NCI-H2196 treated with DMSO at 0.1 percent for 48 hours (cell line): ENCODE data around the gene DPYSL3.
"Not testable (repeated sequence)": the region's sequence is repeated elsewhere in the genome, so short reads cannot be mapped to it uniquely, and the experiment has no call there.

Source experiments
- DNase-seq: peaks from one replicate; lab custom pipeline; 2025; ENCODE audit not compliant: unreplicated experiment; lab: John Stamatoyannopoulos, UW

DPYSL3 gene

DNA sequence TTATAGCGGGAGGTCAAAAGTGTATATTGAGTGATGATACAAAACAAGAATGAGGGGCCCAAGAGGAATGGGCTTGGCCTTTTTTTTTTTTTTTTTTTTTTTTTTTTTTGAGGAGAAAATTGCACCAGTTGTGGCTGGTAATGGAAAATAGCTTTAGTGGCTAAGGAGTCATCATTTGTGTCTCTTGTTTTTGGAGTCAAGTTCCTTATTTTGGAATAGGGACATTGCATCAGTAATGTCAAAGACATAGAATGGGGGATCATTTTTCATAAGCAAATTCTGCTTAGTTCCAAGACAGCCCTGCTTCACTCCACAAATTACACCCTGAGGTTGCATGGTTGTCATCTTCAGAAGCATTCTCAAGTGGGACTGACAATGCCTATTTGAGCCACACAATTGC lies 137.7 kb downstream of the DPYSL3 start:
- no peak for DNase-seq

- no peak for DNase-seq
Measured at GRCh38 chr5:147371290-147371689, 138.6 kb downstream of the DPYSL3 start.

- peak; percentile 32 for DNase-seq
Measured at GRCh38 chr5:147369742-147370374, 140.0 kb downstream of the DPYSL3 start.

DNA sequence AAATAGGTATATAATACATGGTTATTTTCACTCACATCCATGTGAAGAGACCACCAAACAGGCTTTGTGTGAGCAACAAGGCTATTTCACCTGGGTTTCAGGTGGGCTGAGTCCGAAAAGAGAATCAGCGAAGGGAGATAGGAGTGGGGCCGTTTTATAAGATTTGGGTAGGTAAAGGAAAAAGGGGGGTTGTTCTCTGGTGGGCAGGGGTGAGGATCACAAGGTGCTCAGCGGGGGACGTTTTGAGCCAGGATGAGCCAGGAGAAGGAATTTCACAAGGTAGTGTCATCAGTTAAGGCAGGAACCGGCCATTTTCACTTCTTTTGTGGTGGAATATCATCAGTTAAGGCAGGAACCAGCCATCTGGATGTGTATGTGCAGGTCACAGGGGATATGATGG lies 142.5 kb downstream of the DPYSL3 start:
- DNase-seq: not testable (repeated sequence)

- DNase-seq: no peak
Measured at GRCh38 chr5:147361441-147362175, 148.3 kb downstream of the DPYSL3 start.

DNA sequence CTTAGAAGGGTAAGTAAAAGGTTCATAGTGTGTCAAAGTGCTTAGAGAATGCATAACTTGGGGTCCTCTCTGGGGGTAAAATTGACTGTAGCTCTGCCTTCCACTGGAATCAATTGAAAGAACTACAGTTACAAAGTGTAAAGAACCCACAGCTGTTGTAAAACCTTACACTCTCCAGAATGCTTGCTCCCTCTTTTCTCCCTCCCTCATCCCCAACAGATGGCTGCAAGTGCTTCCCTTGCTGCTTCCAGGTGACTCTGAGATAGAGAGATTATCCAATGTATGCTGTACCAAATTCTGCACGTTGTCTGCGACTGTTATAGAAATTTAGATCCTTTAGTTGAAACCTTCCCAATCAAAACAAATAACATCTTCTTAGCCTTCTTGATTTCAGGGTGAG lies 149.1 kb downstream of the DPYSL3 start:
- DNase-seq: no peak

GRCh38 chr5:147359581-147359980 lies 150.3 kb downstream of the DPYSL3 start:
- DNase-seq: no peak

GRCh38 chr5:147359101-147359500 lies 150.8 kb downstream of the DPYSL3 start:
- DNase-seq: no peak

- DNase-seq: no peak
Measured at GRCh38 chr5:147349241-147349640, 160.6 kb downstream of the DPYSL3 start.

DNA sequence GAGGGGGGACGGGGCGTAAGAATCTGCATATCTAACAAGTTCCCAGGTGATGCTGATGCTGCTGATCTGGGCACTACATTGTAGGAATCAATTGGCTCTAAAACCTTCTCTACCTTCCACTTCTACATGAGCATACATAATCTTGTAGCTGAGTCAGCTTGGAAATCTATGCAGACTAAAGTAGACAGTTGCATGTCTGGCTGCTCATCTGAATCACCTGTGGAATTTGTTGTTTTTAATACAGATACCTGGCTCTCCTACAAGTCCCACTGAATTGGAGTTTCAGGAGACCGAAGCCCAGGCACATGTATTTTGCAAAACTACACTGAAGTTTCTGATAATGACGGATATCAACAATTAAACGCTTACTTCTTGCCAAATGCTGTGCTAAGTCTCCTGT lies 161.4 kb downstream of the DPYSL3 start:
- DNase-seq: no peak

- DNase-seq: no peak
Measured at GRCh38 chr5:147348046-147348445, 161.8 kb downstream of the DPYSL3 start.

DNA sequence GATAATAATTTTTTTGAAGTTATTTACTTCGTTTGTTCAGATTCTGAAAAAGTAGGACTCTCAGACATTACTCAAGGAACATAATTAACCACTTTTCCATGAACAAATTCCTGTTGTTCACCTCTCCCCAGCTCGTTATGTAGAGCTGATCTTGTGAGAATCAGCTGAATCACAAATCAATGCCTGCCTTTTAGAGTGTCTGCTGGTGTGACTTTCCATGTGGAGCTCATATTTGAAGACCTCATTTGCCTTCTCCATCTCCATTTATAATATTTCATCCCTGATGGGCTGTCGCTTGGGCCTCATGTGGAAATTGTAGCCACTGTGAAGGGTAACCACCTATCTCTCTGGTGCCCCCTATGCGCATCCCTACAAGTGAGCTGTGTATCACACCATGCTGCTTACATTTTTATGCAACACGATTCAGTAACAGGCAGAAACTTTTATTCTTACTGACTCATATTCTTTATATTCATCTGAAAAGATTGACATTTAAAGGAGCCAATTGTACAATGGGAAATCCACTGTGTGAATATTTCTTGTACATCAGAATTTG lies 163.8 kb downstream of the DPYSL3 start:
- DNase-seq: no peak

- no peak for DNase-seq
Measured at GRCh38 chr5:147344861-147345260, 165.0 kb downstream of the DPYSL3 start.

DNA sequence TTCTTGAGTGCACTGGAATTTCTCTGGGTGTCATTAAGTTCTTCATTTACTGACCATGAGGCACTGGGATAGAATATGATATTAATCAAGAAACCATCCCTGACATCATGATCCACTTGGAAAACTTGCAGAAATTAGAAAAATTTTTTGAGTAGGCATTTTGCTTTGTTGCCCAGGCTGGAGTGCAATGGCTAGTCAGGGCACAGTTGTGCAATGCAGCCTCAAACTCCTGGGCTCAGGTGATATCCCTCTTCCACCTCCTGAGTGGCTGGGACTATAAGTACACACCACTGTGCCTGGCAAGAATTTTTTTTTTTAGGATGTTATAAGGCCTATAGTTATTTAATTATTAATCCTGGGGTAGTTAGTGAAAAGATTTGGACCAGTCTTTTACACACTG lies 168.5 kb downstream of the DPYSL3 start:
- no peak for DNase-seq

GRCh38 chr5:147340941-147341340 lies 168.9 kb downstream of the DPYSL3 start:
- no peak for DNase-seq
